GM12878 (cell line): ENCODE results near the gene LRCH2. TPM values are rescaled to one million over a fixed set of nuclear protein-coding genes. Genes with fewer than 3 reads are reported as not detected.

Experiments
- ATAC-seq: fragments of 200-7000 bp; cut with Tn5 transposase; 3 replicates; pipeline ENCODE4 v1.9.1; 2020; ENCODE audit warnings: mild to moderate bottlenecking, moderate library complexity
- BruUV-seq: library from RNA; stranded (reverse); fragments of 400-500 nt; replicated peaks from 2 replicates; lab custom pipeline; 2021; lab: Mats Ljungman, UMichigan
- CTCF ChIA-PET: fragments of 300-600 bp; sonication (Branson Sonifier 250); formaldehyde crosslinking; extraction: SDS; loops from one replicate; lab custom pipeline; 2021; ENCODE audit warnings: inconsistent platforms; lab: Yijun Ruan, JAX
- POLR2A ChIA-PET: fragments of 350-600 bp; formaldehyde crosslinking; extraction: SDS; loops from one replicate; lab custom pipeline; 2021; ENCODE audit warnings: inconsistent platforms; lab: Charles Lee
- RAD21 ChIA-PET: fragments of 300-600 bp; sonication (Branson Sonifier 250); formaldehyde crosslinking; loops from one replicate; lab custom pipeline; 2023; ENCODE audit warnings: antibody characterized with exemption; ENCODE audit not compliant: unreplicated experiment; lab: Charles Lee
- SMC1A ChIA-PET: fragments of 300-600 bp; sonication (Branson Sonifier 250); formaldehyde crosslinking; loops from one replicate; lab custom pipeline; 2023; ENCODE audit not compliant: unreplicated experiment, uncharacterized antibody; lab: Charles Lee
- DNase-seq: peaks from one replicate; pipeline ENCODE4 v3.0.0-alpha.2; 2011; ENCODE audit warnings: low read depth, low spot score
- FAIRE-seq: peaks from 3 replicates; lab custom pipeline; 2011; peaks lifted over from hg19 to GRCh38; lab: Jason Lieb, UNC
- H2AFZ ChIP-seq: 2 replicates; pipeline ENCODE4 v1.6.0; 2011; ENCODE audit warnings: low read depth, low read length, control low read depth; ENCODE audit not compliant: control insufficient read depth
- H3K27ac ChIP-seq: 2 replicates; pipeline ENCODE4 v1.5.1; 2011; ENCODE audit warnings: control low read depth; ENCODE audit not compliant: control insufficient read depth, insufficient read depth
- H3K27me3 ChIP-seq, 2 experiments: replicated peaks in 1 of 2; 2 replicates each; pipeline versions ENCODE4 v1.6.0 to v1.6.1; 2011; ENCODE audit warnings: low read length in 1 of 2; ENCODE audit not compliant: control insufficient read depth in 2 of 2, insufficient read depth in 2 of 2
- H3K36me3 ChIP-seq, 2 experiments: 2 replicates each; pipeline ENCODE4 v1.5.1; 2011; ENCODE audit warnings: low read length in 1 of 2; ENCODE audit not compliant: control insufficient read depth in 2 of 2, insufficient read depth in 2 of 2
- H3K4me1 ChIP-seq: 2 replicates; pipeline ENCODE4 v1.6.1; 2011; ENCODE audit warnings: mild to moderate bottlenecking, low read length, moderate library complexity, mixed read lengths; ENCODE audit not compliant: control insufficient read depth, insufficient read depth
- H3K4me2 ChIP-seq: 2 replicates; pipeline ENCODE4 v1.6.0; 2011; ENCODE audit warnings: control low read depth; ENCODE audit not compliant: control insufficient read depth, insufficient read depth
- H3K4me3 ChIP-seq: fragments of 200-600 bp; sonication (generic); 2 replicates; pipeline ENCODE4 v1.5.1; 2016
- H3K79me2 ChIP-seq: 2 replicates; pipeline ENCODE4 v1.6.0; 2011; ENCODE audit warnings: low read length; ENCODE audit not compliant: control insufficient read depth, insufficient read depth
- H3K9ac ChIP-seq: 2 replicates; pipeline ENCODE4 v1.8.0; 2011; ENCODE audit warnings: low read length, control low read depth, mixed read lengths; ENCODE audit not compliant: control insufficient read depth, insufficient read depth
- H3K9me3 ChIP-seq: replicated peaks from 3 replicates; pipeline ENCODE4 v1.5.1; 2011; ENCODE audit warnings: mild to moderate bottlenecking, low read length; ENCODE audit not compliant: control insufficient read depth, insufficient read depth
- H4K20me1 ChIP-seq: 2 replicates; pipeline ENCODE4 v1.6.0; 2011; ENCODE audit not compliant: control insufficient read depth, insufficient read depth
- CBX3 ChIP-seq: fragments of 200-600 bp; sonication (generic); IDR thresholded peaks from 2 replicates; pipeline ENCODE4 v1.6.1; 2016; ENCODE audit warnings: low read depth, borderline replicate concordance
- E2F4 ChIP-seq: IDR thresholded peaks from 2 replicates; pipeline ENCODE4 v1.6.1; 2012; ENCODE audit warnings: low read depth, low read length, improper control_type of control experiment
- HDAC2 ChIP-seq: fragments of 200-600 bp; sonication (generic); IDR thresholded peaks from 2 replicates; pipeline ENCODE4 v1.6.1; 2017
- MYC ChIP-seq: IDR thresholded peaks from 2 replicates; pipeline ENCODE4 v1.6.1; 2011; ENCODE audit warnings: mild to moderate bottlenecking, low read length, moderate library complexity, inconsistent platforms; ENCODE audit not compliant: insufficient read depth, insufficient replicate concordance, insufficient read length, severe bottlenecking
- PKNOX1 ChIP-seq: fragments of 450-650 bp; IDR thresholded peaks from 2 replicates; pipeline ENCODE4 v1.6.1; 2016; ENCODE audit warnings: mild to moderate bottlenecking
- SPI1 ChIP-seq: IDR thresholded peaks from 2 replicates; pipeline ENCODE4 v1.6.1; 2011; ENCODE audit warnings: low read depth, mild to moderate bottlenecking, low read length, moderate library complexity, borderline replicate concordance; ENCODE audit not compliant: insufficient read depth
- SREBF1 ChIP-seq: IDR thresholded peaks from 2 replicates; pipeline ENCODE4 v1.6.1; 2012; ENCODE audit warnings: mild to moderate bottlenecking, low read length
- USF2 ChIP-seq: IDR thresholded peaks from 2 replicates; pipeline ENCODE4 v1.6.1; 2011; ENCODE audit warnings: low read depth, low read length, improper control_type of control experiment, borderline replicate concordance
- ZBED1 ChIP-seq: IDR thresholded peaks from 2 replicates; pipeline ENCODE4 v1.6.1; 2016; ENCODE audit warnings: borderline replicate concordance
- ZNF274 ChIP-seq: IDR thresholded peaks from one replicate; pipeline ENCODE4 v1.8.0; 2011; ENCODE audit not compliant: insufficient read length, insufficient read depth
- WGBS: methylation state at CpG from one replicate; pipeline ENCODE4 v1.1.6; 2016; ENCODE audit warnings: low lambda C conversion rate; ENCODE audit not compliant: insufficient replicate concordance, insufficient coverage; ENCODE audit errors: missing lambda C conversion rate; 5-methylcytosine and 5-hydroxymethylcytosine counted together
- in situ Hi-C: fragments of 300-500 bp; cut with MboI; formaldehyde crosslinking; loops from 9 replicates; pipeline ENCODE4 v1.14.3; 2018; ENCODE audit warnings: mixed read lengths
- intact Hi-C: fragments of 100-400 bp; cut with micrococcal nuclease; formaldehyde crosslinking; loops from one replicate; pipeline ENCODE4 v1.14.2; 2022; ENCODE audit not compliant: unreplicated experiment
- polyA plus RNA-seq, 11 experiments: library from polyadenylated mRNA; depleted of rRNA in 4 of 11; unstranded in 6 of 11; stranded (reverse) in 5 of 11; fragments of >200 nt; fragmentation: Nextera tagmentation in 4 of 11; fragmentation: Illumina TruSeq in 1 of 11; extraction: Ambion mirVana in 4 of 11; extraction: Trizol in 1 of 11; gene quantifications; 1 replicate in 1 of 11; 2 replicates in 10 of 11; pipeline versions ENCODE4 v1.2.1 to v1.2.3, GENCODE V29; 2011 to 2016; ENCODE audit warnings: inconsistent platforms in 2 of 11, missing spikeins in 2 of 11, low read depth in 1 of 11
- total RNA-seq, 4 experiments: library from RNA; depleted of rRNA in 3 of 4; stranded (reverse); fragments of >200 nt in 3 of 4; fragmentation: Illumina TruSeq in 1 of 4; extraction: Trizol in 1 of 4; gene quantifications; 2 replicates each; pipeline versions ENCODE4 v1.2.1 to v1.2.3, GENCODE V29; 2013 to 2021
- TF ChIP-seq, protein P1 (sequence below): fragments of 450-650 bp; IDR thresholded peaks from 2 replicates; pipeline ENCODE4 v1.6.1; 2017; ENCODE audit warnings: borderline replicate concordance

Gene LRCH2
- total and polyA plus RNA-seq, 10 of the 15 experiments (the other 5 are each of a cell fraction or from before 2014, with no cell fraction given), result 0.01 to 0.10 (median 0.03) TPM; not detected in 7

DNA sequence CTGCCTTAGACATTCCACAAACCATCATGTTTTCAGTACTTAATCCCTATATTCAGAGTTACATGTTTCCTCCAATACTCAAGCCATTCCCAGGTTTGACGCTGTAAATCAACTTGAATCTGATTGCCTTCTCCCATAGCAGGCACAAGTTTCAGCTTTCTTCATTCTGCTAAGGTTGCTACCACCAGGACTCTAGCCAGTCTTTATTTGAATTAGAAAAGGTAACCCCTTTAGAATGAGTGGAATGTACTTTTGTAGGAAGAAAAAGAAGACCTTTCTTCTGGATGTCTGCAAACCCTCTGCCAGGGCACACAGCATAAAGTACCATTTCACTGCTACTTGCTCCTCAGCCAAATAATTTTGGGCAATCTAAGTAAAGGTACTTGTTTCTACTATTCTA, 55.4 kb downstream of the LRCH2 start:
- in situ Hi-C loops, result no loop called here
- Histone ChIP-seq H3K27me3 (no peaks in the 10 kb centered on the region), H3K36me3 (no peaks in the 10 kb centered on the region), H3K27ac (no peak overlapping the region), H3K4me1 (no peaks in the 10 kb centered on the region), H3K4me2 (no peak overlapping the region), H3K79me2 (no peaks in the 10 kb centered on the region), H3K9ac (no peak overlapping the region), H3K9me3 (no peaks in the 10 kb centered on the region), H3K4me3 (no peak overlapping the region), H4K20me1 (no peaks in the 10 kb centered on the region), H2AFZ (no peak overlapping the region)
- BruUV-seq, result no TSS peak
- ATAC-seq (no peak), FAIRE-seq (no peak), DNase-seq (no peak)
- POLR2A ChIA-PET, result no interaction called here
- no peak for TF ChIP-seq USF2
- no peak for TF ChIP-seq SREBF1
- TF ChIP-seq SPI1, result no peak
- TF ChIP-seq MYC, result no peak
- TF ChIP-seq HDAC2, result no peak
- TF ChIP-seq E2F4, result no peak
- TF ChIP-seq PKNOX1, result no peak
- TF ChIP-seq ZBED1, result no peak
- no peak for TF ChIP-seq CBX3
- no peak for TF ChIP-seq ZNF274
- TF ChIP-seq, protein P1, sequence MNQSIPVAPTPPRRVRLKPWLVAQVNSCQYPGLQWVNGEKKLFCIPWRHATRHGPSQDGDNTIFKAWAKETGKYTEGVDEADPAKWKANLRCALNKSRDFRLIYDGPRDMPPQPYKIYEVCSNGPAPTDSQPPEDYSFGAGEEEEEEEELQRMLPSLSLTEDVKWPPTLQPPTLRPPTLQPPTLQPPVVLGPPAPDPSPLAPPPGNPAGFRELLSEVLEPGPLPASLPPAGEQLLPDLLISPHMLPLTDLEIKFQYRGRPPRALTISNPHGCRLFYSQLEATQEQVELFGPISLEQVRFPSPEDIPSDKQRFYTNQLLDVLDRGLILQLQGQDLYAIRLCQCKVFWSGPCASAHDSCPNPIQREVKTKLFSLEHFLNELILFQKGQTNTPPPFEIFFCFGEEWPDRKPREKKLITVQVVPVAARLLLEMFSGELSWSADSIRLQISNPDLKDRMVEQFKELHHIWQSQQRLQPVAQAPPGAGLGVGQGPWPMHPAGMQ, result no peak
- 31% methylated on average over 1 of the region's 1 CpG for WGBS
- intact Hi-C loops, result no loop called here
- RAD21 ChIA-PET, result no interaction called here
- SMC1A ChIA-PET, result no interaction called here
- CTCF ChIA-PET, result no interaction called here
